HepG2 (cell line): ENCODE results near the gene BOD1. TPM values are rescaled to one million over a fixed set of nuclear protein-coding genes. Genes with fewer than 3 reads are reported as not detected.
A peak's percentile ranks its signal among the peaks of the same experiment; 100 is the strongest.

Experiments
- CBFB ChIP-seq: sonication (generic); formaldehyde crosslinking; IDR thresholded peaks from 2 replicates; pipeline ENCODE4 v1.4.0; 2020; ENCODE audit warnings: missing genetic modification reagents
- IKZF5 ChIP-seq: IDR thresholded peaks from 2 replicates; pipeline ENCODE4 v1.6.1; 2018; ENCODE audit warnings: missing genetic modification reagents, mild to moderate bottlenecking, missing compliant biosample characterization
- KDM2A ChIP-seq: sonication (generic); formaldehyde crosslinking; IDR thresholded peaks from 2 replicates; pipeline ENCODE4 v1.4.0; 2020; ENCODE audit warnings: low read depth, missing genetic modification reagents, borderline replicate concordance
- KDM4B ChIP-seq: sonication (generic); formaldehyde crosslinking; IDR thresholded peaks from 2 replicates; pipeline ENCODE4 v1.4.0; 2020; ENCODE audit warnings: missing genetic modification reagents
- KLF12 ChIP-seq: sonication (generic); formaldehyde crosslinking; IDR thresholded peaks from 2 replicates; pipeline ENCODE4 v1.4.0; 2020; ENCODE audit warnings: missing genetic modification reagents, borderline replicate concordance
- PBX3 ChIP-seq: sonication (generic); formaldehyde crosslinking; IDR thresholded peaks from 2 replicates; pipeline ENCODE4 v1.8.1; 2023; ENCODE audit warnings: missing genetic modification reagents, inconsistent platforms, borderline replicate concordance
- PHB2 ChIP-seq: fragments of 450-650 bp; IDR thresholded peaks from 2 replicates; pipeline ENCODE4 v1.6.1; 2018; ENCODE audit not compliant: partially characterized antibody
- ZFP36L2 ChIP-seq: sonication (generic); formaldehyde crosslinking; IDR thresholded peaks from 2 replicates; pipeline ENCODE4 v1.4.0; 2020; ENCODE audit warnings: missing genetic modification reagents
- ZNF24 ChIP-seq: fragments of 450-650 bp; IDR thresholded peaks from 2 replicates; pipeline ENCODE4 v1.6.1; 2017; ENCODE audit warnings: antibody characterized with exemption, mild to moderate bottlenecking
- ZNF276 ChIP-seq: sonication (generic); formaldehyde crosslinking; IDR thresholded peaks from 2 replicates; pipeline ENCODE4 v1.4.0; 2020; ENCODE audit warnings: mild to moderate bottlenecking, low read depth, missing genetic modification reagents
- ZNF407 ChIP-seq: sonication (generic); formaldehyde crosslinking; IDR thresholded peaks from one replicate; pipeline ENCODE4 v1.5.1; 2020; ENCODE audit warnings: mild to moderate bottlenecking, missing genetic modification reagents; ENCODE audit errors: not compliant biosample characterization
- ZNF432 ChIP-seq: sonication (generic); formaldehyde crosslinking; IDR thresholded peaks from 2 replicates; pipeline ENCODE4 v1.5.0; 2020; ENCODE audit warnings: missing genetic modification reagents, mild to moderate bottlenecking, borderline replicate concordance
- ZNF556 ChIP-seq: sonication (generic); formaldehyde crosslinking; IDR thresholded peaks from 2 replicates; pipeline ENCODE4 v1.4.0; 2020; ENCODE audit warnings: mild to moderate bottlenecking, missing genetic modification reagents, borderline replicate concordance
- ZNF567 ChIP-seq: sonication (generic); formaldehyde crosslinking; IDR thresholded peaks from 2 replicates; pipeline ENCODE4 v1.8.1; 2023; ENCODE audit warnings: mild to moderate bottlenecking, missing genetic modification reagents, borderline replicate concordance
- polyA plus RNA-seq, 8 experiments: library from polyadenylated mRNA; depleted of rRNA in 3 of 8; stranded (reverse) in 7 of 8; unstranded in 1 of 8; fragments of >200 nt; fragmentation: Illumina TruSeq in 4 of 8; extraction: Trizol in 4 of 8; gene quantifications; 2 replicates each; pipeline versions ENCODE4 v1.2.1 to v1.2.3, GENCODE V29; 2011 to 2016; ENCODE audit warnings: low read depth in 4 of 8, missing spikeins in 1 of 8, mixed read lengths in 1 of 8; ENCODE audit not compliant: insufficient read depth in 1 of 8
- total RNA-seq, 5 experiments: library from RNA; depleted of rRNA; stranded (reverse); fragments of >200 nt; fragmentation: Illumina TruSeq; extraction: Trizol; gene quantifications; 2 replicates each; pipeline ENCODE4 v1.2.3, GENCODE V29; 2016; ENCODE audit warnings: low read depth in 1 of 5
- TF ChIP-seq, protein P1 (sequence below): sonication (generic); formaldehyde crosslinking; IDR thresholded peaks from 2 replicates; pipeline ENCODE4 v1.5.0; 2020; ENCODE audit warnings: missing genetic modification reagents

BOD1 gene
- total and polyA plus RNA-seq, 2 of the 13 experiments (the other 11 are each of a cell fraction or from before 2014, with no cell fraction given), result 81.5 to 103 TPM

GRCh38 chr5:173616577-173617118, at the start of gene BOD1 (continued):
- TF ChIP-seq ZNF556 (CRISPR knock-in tag) (peak; percentile 77; the same call in 1 of the 2 replicates), KDM4B (CRISPR knock-in tag) (no peak), ZNF24 (no peak), ZNF567 (CRISPR knock-in tag) (no peak), ZNF407 (no peak), ZNF432 (CRISPR knock-in tag) (no peak), ZNF276 (CRISPR knock-in tag) (no peak), ZFP36L2 (no peak), PBX3 (CRISPR knock-in tag) (no peak), IKZF5 (CRISPR knock-in tag) (peak; percentile 58; the same call in 1 of the 2 replicates), KLF12 (no peak; the same call in 1 of the 2 replicates), PHB2 (no peak), KDM2A (CRISPR knock-in tag) (peak; percentile 75), CBFB (CRISPR knock-in tag) (peak; percentile 25; the same call in 1 of the 2 replicates)
- TF ChIP-seq, protein P1, sequence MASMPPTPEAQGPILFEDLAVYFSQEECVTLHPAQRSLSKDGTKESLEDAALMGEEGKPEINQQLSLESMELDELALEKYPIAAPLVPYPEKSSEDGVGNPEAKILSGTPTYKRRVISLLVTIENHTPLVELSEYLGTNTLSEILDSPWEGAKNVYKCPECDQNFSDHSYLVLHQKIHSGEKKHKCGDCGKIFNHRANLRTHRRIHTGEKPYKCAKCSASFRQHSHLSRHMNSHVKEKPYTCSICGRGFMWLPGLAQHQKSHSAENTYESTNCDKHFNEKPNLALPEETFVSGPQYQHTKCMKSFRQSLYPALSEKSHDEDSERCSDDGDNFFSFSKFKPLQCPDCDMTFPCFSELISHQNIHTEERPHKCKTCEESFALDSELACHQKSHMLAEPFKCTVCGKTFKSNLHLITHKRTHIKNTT (CRISPR knock-in tag), result peak; percentile 95; the same call in 1 of the 2 replicates
